OCI-LY7 (cell line): ENCODE data around the gene CXCL6.

Experiments
- CTCF ChIP-seq: fragments of 200-600 bp; sonication (generic); conservative IDR thresholded peaks from 2 replicates; pipeline ENCODE4 v1.5.1; 2014; ENCODE audit warnings: mild to moderate bottlenecking, antibody characterized with exemption, low read length, moderate library complexity, mixed read lengths
- EZH2phosphoT487 ChIP-seq: fragments of 200-600 bp; sonication (generic); IDR thresholded peaks from 2 replicates; pipeline ENCODE4 v1.6.1; 2018; ENCODE audit warnings: low read depth, borderline replicate concordance, mild to moderate bottlenecking, mixed run types, antibody characterized with exemption, low read length, moderate library complexity, mixed read lengths

- TF ChIP-seq EZH2phosphoT487 (no peak), CTCF (no peak)
Measured at GRCh38 chr4:73828956-73829355, 7.5 kb upstream of the CXCL6 start.
